Measurements from ENCODE around the gene NTRK1. TPM values are rescaled to one million over a fixed set of nuclear protein-coding genes. Genes with fewer than 3 reads are reported as not detected.

Gene NTRK1
- total RNA-seq, 1 experiment from 2014 or later = not detected

DNA sequence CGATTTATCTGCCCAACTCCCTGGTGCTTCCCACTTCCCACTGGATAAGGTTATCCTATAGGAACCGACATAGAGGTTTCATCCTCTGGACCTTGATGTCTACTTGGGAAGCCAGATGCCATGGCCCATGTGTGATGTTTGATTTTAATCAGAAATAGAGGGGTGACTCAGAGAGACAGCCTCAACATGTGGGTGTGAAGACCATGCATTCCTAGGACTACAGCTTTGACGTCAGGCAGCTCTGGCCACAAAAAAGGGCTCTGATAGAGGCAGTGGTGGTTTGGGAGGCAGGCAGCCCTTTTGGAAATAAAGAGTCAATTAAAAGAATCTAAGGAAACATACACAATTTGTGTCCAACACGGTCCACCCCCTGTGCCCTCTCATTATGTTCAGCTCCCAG lies 38.9 kb upstream of the NTRK1 start:
- no peak for TF ChIP-seq EZH2 (IDR thresholded peaks at IDR 0.05; ENCODE audit: low read depth)
- TF ChIP-seq, protein P1, sequence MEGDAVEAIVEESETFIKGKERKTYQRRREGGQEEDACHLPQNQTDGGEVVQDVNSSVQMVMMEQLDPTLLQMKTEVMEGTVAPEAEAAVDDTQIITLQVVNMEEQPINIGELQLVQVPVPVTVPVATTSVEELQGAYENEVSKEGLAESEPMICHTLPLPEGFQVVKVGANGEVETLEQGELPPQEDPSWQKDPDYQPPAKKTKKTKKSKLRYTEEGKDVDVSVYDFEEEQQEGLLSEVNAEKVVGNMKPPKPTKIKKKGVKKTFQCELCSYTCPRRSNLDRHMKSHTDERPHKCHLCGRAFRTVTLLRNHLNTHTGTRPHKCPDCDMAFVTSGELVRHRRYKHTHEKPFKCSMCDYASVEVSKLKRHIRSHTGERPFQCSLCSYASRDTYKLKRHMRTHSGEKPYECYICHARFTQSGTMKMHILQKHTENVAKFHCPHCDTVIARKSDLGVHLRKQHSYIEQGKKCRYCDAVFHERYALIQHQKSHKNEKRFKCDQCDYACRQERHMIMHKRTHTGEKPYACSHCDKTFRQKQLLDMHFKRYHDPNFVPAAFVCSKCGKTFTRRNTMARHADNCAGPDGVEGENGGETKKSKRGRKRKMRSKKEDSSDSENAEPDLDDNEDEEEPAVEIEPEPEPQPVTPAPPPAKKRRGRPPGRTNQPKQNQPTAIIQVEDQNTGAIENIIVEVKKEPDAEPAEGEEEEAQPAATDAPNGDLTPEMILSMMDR (conservative IDR thresholded peaks at IDR 0.05) = no peak
- no peaks in the 10 kb centered on the region for H3F3A ChIP-seq (ENCODE audit: insufficient read depth, low read depth)
- no peaks in the 10 kb centered on the region for H4K20me1 ChIP-seq (ENCODE audit: insufficient read depth)
- peaks cover 3% of the 10 kb centered on the region for H3K4me1 ChIP-seq (replicated peaks; ENCODE audit: insufficient read depth)
- no peak for DNase-seq
- no peak overlapping the region for H2AFZ ChIP-seq
- no peak overlapping the region for H3K4me2 ChIP-seq
- ChIA-PET POLR2A (ENCODE audit: unreplicated experiment) (no interaction called here), CTCF (no interaction called here)
- no peaks in the 10 kb centered on the region for H3K9me2 ChIP-seq (ENCODE audit: insufficient read depth)
- no peaks in the 10 kb centered on the region for H3K79me2 ChIP-seq (ENCODE audit: low read depth)
- H3K27ac ChIP-seq = no peak overlapping the region
- no peaks in the 10 kb centered on the region for H3K9me3 ChIP-seq (ENCODE audit: insufficient read depth, low read depth)
- H3K4me3 ChIP-seq = no peak overlapping the region
- intact Hi-C loops (cut with micrococcal nuclease; ENCODE audit: unreplicated experiment) = no loop called here
- H3K36me3 ChIP-seq (ENCODE audit: low read depth) = no peaks in the 10 kb centered on the region
- BruUV-seq (replicated peaks) = no TSS peak
- H3K27me3 ChIP-seq (ENCODE audit: insufficient read depth, low read depth) = no peaks in the 10 kb centered on the region

DNA sequence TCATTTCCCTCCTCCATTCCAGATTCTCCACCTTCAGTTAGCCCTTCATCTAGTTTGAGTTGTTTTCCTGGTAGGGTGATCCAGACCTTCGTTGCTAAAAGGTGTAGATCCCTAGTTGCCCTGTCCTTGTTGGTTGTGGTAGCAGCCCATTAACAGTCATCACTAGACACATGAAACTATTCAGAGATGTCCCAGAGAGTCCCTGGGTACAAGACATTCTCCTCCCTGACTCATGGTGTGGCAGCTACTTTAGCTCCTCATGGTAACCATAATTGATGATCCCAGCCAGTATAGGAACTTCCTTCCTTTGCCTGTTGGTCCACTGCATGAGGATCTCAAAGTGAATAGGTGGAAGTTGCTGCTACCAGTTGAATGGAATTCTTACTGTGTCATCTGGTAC lies 38.0 kb upstream of the NTRK1 start:
- POLR2A ChIA-PET (ENCODE audit: unreplicated experiment) = interaction anchor here (0.6 to 0.7 kb wide), 2 partner anchors 15 to 48 kb away, joined by 4 read pairs; no protein-coding TSS in a partner anchor
- Histone ChIP-seq H3K9me2 (ENCODE audit: insufficient read depth) (no peaks in the 10 kb centered on the region), H3K27me3 (ENCODE audit: insufficient read depth, low read depth) (no peaks in the 10 kb centered on the region), H3K4me1 (replicated peaks; ENCODE audit: insufficient read depth) (no peaks in the 10 kb centered on the region), H3K9me3 (ENCODE audit: insufficient read depth, low read depth) (no peaks in the 10 kb centered on the region), H2AFZ (no peak overlapping the region), H3K79me2 (ENCODE audit: low read depth) (no peaks in the 10 kb centered on the region), H4K20me1 (ENCODE audit: insufficient read depth) (no peaks in the 10 kb centered on the region), H3K4me2 (no peak overlapping the region), H3F3A (ENCODE audit: insufficient read depth, low read depth) (no peaks in the 10 kb centered on the region), H3K27ac (no peak overlapping the region), H3K36me3 (ENCODE audit: low read depth) (no peaks in the 10 kb centered on the region), H3K4me3 (no peak overlapping the region)
- CTCF ChIA-PET = interaction anchor here (0.6 kb wide), 3 partner anchors 88 to 232 kb away, joined by 3 to 10 read pairs (median 7); no protein-coding TSS in a partner anchor
- no peak for DNase-seq
- no TSS peak for BruUV-seq (replicated peaks)
- TF ChIP-seq EZH2 (IDR thresholded peaks at IDR 0.05; ENCODE audit: low read depth) = no peak
- TF ChIP-seq, protein P1 (conservative IDR thresholded peaks at IDR 0.05) = no peak
- intact Hi-C loops (cut with micrococcal nuclease; ENCODE audit: unreplicated experiment) = no loop called here

DNA sequence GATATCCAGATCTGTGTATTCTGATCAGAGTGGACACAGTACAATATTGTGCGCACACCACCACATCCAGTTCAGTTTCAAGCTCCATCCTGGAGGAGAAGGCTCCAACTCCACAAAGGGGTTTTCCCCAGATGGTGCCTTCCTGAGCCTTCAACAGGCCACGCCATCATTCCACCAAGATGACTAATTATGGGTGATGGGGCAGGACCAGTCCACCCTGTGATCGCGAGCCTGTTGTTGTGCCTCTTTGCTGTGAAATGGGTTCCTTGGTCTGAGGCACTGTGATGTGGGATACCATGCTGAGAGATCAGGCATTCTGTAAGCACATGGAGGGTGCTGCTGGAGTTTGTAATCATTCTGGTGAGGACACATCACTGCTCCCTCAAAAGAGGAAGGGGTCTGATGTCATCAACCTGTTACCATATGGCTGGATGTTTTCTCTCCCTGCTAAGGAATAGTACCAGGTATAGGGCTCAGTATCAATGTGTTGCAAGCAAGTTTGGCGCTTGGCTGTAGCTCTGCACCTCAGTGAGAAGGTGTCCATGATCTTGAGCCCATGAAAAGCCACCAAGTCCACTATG lies 37.4 kb upstream of the NTRK1 start:
- DNase-seq = no peak
- ChIA-PET CTCF (no interaction called here), POLR2A (ENCODE audit: unreplicated experiment) (interaction anchor here (0.6 to 0.7 kb wide), 2 partner anchors 14 to 48 kb away, joined by 4 read pairs; no protein-coding TSS in a partner anchor)
- TF ChIP-seq, protein P1 (conservative IDR thresholded peaks at IDR 0.05) = no peak
- TF ChIP-seq EZH2 (IDR thresholded peaks at IDR 0.05; ENCODE audit: low read depth) = no peak
- Histone ChIP-seq H3K79me2 (ENCODE audit: low read depth) (no peaks in the 10 kb centered on the region), H3K27me3 (ENCODE audit: insufficient read depth, low read depth) (no peaks in the 10 kb centered on the region), H3K9me3 (ENCODE audit: insufficient read depth, low read depth) (no peaks in the 10 kb centered on the region), H4K20me1 (ENCODE audit: insufficient read depth) (no peaks in the 10 kb centered on the region), H3F3A (ENCODE audit: insufficient read depth, low read depth) (no peaks in the 10 kb centered on the region), H3K36me3 (ENCODE audit: low read depth) (no peaks in the 10 kb centered on the region), H3K9me2 (ENCODE audit: insufficient read depth) (no peaks in the 10 kb centered on the region), H3K27ac (no peak overlapping the region), H3K4me3 (no peak overlapping the region), H3K4me1 (replicated peaks; ENCODE audit: insufficient read depth) (no peaks in the 10 kb centered on the region), H2AFZ (no peak overlapping the region), H3K4me2 (no peak overlapping the region)
- BruUV-seq (replicated peaks) = no TSS peak
- intact Hi-C loops (cut with micrococcal nuclease; ENCODE audit: unreplicated experiment) = no loop called here

Measured in PC-9 (cell line).